Stimulated activated CD4-positive, alpha-beta T cell treated with anti-CD3 and anti-CD28 coated beads, Interleukin-15, amount 100 ng/mL, for 24 hours (primary cell): Measurements from ENCODE around the gene TNKS1BP1.
A peak's percentile ranks its signal among the peaks of the same experiment; 100 is the strongest.

Source experiments
- DNase-seq: peaks from one replicate; pipeline ENCODE4 v3.0.0-alpha.2; 2020

Gene TNKS1BP1

DNA sequence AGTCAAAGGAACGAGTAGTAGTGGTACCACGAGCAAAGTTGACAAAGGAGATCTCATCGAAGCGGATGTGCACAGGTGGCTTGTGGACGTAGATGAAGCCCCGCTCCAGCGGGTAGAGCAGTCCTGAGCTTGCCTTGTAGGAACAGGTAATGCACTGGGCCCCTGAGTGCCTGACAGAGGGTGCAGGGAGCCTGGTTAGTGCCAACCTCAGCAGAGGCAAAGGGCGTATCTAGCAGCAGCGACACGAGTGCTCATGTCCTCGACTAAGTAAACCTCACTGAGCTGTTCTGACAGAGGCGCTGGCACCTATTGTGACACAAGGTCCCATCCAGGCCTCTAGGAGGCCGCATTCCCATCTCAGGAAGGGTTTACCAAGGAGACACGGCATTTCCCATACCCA lies 7.0 kb upstream of the TNKS1BP1 start:
- DNase-seq, result no peak

DNA sequence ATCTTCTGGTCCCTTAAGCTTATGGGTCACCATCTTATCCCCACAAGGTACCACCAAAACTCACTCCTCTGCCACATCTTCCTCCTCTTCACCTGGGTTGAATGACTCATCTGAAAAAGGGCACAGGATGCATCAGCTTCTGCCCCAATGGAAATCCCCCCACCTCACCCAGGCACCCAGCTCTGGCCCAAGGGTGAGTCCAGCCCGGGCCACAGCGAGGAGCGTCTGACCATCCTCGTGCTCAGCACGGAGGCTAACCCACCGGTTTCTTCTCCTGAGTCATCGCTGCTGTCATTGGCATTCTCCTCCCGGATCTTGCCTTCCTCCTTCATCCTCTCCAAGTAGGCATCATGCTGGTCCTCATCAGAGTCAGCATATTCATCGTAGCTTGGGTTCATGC lies 5.3 kb upstream of the TNKS1BP1 start:
- peak; percentile 21 for DNase-seq

DNA sequence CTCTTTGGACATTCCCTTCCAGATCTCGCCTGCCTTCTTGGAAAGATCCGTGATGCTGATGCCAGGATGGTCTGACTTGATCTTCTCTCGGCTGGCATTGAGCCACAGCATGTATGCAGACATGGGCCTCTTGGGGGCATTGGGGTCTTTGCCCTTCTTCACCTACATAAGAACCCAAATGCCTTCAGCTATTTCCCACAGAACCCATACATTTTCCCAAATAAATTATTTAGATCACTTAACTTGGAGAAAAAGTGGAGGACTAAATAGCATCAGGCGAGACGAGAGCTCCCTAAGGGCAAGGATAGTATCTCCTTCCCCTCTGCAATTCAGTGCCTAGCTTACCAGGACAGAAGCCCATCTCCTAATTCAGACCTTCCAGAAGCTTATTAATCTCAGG lies 3.0 kb upstream of the TNKS1BP1 start:
- DNase-seq, result no peak

DNA sequence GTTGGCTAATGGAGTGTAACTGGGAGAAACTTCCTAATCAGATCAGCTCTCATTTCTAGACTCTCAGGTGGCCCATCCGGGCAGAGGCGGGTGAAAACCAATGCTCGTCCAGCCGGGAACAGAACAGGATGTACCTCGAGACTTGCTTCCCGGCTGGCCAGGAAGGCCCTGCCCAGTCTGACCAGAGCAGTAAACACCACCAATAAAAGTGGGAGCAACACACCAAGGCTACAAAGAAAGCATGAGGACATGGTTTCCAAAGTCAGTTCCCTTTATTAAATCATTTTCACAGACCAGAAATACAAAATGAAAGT lies 940 bp upstream of the TNKS1BP1 start:
- DNase-seq, result no peak

DNA sequence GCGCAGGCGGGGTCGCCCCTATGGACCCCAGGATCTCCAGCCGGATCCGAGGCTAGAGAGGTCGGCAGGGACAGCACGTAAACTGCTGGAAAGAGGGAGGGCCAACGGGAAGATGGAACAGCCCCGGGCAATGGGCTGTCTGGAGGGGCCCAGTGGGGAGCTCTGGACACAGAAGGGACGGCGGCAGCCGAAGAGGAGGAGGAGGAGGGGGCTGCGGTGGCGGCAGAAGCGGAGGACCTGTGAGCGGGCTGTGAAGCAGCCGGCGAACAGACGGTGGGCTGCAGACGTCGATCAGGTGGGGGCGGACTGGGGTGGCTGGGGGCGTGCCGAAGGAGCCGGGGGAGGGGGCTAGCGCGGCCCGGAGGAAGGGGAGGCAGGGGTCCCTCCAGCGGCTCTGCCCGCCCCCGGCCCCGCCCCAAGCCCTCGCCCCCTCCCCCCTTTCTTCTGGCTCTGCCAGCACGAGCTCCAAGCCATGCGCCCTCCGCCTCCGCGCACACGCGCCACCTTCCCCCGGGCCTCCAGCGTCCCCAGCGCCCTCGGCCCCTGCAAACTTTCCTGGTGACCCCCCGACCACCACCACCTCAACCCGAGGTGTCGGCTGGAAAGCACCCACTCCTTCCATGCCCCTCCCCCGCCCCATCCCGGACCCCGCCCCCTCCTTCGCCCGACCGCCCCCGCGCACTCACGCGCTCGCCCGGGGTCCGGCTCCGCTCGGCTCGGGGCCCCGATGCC lies 432 bp downstream of the TNKS1BP1 start:
- peak; percentile 44 for DNase-seq

DNA sequence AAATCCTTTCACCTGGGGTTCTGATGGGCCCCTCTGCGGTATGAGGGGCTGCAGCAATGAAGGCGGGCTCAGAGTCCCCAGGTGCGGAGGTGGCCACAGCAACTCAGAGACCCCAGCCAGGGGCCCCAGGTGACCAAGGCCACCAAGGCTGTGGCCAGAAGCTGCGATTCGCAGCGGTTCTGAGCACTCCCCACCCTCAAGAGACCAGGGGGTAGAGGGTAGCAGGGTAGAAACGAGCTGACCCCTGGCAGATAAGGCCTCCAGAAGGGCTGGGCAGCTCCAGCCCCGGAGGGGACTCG lies 948 bp downstream of the TNKS1BP1 start:
- DNase-seq, result no peak

DNA sequence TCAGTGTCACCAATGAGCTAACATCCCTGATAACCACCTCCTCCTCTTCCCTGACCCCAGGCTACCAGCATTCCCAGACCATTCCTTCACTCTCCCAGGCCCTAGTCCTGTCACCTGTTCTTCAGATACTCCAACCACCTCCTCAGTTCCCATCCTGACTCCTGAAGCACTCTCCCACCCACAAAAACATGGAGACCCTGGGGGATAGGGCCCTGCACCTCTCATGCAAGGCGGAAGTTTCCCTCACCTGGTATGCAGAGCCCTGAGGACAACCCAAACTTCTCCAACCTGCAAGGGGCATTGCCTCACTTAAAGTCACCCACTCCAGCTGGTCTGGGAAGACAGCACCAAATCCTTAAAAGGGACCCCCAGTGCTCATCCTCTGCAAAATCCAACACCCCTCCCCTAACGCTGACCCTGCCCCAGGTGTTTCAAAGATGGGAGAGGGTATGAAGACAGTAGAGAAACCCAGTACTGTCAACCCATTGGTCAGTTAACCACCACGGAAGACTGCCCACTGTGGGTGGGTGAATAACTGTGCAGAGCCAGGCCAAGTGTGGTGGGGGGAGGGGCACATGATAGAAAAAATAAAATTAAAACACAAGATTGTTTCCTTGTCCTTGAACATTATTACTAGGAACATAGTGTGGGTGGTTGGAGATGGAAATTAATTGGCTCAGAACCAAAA lies 1.4 kb downstream of the TNKS1BP1 start:
- no peak for DNase-seq

DNA sequence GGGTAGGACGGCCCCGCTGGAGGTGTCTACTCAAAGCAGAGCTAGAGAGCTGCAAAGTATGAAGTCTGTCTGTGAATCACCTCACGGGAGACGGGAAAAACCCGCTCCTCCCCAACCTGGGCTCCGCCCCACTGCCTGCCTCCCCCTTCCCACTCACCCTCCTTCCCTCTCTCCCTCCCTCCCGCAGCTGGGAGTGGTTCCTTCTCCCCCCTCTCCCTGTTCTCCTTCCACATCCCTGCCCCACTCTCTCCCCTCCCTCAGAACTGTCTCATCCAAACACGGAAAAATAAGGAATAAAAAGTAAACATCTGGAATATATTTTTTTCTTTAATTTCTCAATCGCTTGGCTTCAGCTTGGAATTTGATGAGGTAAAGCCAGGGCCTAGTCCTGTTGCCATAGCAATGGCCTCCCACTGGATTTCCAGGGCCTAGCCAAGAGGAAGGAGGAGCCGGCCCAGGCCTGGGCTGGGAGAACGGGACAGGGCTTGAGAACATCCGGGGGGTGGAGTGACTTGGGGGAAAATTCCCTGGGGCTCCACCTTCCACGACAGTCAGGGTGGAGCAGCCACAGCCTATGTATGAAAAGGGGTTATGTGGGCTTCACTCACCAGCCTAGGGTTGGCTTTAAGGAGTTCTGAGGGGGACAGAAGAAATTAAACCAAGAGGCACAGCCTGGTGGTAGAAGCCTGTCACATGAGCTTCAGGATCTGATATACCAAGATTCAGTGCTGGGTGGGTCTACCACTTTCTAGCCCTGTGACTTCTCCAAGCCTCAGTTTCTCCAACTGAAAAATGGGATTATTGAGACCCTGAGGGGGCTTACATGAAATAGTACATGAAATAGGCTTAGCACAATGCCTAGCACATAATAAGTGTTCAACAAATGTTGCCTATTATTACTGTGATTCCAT lies 2.2 kb downstream of the TNKS1BP1 start:
- peak; percentile 38 for DNase-seq

DNA sequence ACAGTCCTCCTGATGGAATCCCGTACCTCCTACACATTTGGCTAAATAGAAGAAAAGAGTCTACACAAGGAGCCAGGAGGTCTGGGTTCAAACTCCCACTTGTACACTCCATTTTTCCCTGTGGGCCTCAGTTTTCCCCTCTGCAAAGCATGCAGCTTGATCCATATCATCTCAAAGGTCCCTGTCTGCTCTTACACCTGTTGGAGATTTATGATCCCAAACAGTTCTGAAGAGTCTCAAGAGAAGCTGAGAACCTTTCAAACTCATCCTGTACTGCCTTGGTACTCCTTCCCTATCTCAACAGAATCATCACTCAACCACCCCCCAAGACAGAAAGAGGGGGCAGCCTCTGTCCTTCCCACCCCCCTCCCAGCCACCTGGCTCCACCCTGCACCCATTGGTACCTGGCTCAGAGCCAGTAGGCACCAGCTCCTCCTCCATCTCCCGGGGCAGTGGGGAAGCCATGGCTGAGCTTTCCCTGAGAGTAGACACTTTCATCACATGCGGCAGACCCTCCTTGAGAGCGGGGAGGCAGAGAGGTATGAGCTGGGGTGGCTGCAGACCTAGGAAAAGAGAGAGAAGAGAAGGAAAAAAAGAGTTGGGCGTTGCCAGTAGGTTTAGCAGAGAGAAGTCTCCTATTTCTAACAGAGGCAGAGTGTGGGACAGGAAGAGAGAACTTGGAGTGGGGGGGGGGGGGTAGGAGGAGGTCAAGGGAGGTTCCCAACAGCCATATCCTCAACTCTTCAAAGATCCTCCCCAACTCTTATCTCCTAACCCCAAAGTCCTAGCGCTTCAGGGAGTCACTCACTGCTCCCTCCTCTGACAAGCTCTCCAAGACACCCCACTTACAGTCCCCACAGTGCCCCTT lies 3.1 kb downstream of the TNKS1BP1 start:
- DNase-seq, result no peak

DNA sequence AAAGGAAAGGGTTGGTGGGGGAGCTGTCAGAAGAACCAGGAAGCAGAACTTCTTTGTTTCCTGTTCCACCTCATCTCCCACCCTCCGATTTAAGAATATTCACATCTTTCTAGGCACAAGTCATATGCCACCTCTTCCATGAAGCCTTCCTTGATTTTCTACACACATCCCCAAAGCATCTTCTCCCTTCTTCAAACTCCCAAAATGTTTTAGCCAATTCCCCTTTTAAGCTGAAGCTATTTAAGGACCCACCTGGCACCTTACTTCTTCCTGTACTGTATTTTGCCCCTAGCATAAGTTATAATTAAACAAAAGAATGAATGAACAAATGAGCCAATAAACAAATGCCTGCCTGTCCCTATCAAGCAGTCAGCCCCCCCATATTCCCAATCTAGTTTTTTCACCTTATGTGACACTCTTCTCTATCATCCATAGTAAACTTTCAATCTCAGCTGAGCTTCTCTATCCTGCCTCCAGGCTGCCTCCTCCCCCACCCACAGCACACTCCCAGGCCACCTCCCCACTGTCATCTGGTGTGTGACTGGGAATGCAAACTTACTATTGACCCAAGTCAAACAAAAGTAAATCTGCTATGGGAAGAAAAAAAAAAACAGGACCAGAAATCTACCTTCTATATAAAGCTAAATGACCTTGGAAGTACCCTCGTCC lies 3.9 kb downstream of the TNKS1BP1 start:
- no peak for DNase-seq

DNA sequence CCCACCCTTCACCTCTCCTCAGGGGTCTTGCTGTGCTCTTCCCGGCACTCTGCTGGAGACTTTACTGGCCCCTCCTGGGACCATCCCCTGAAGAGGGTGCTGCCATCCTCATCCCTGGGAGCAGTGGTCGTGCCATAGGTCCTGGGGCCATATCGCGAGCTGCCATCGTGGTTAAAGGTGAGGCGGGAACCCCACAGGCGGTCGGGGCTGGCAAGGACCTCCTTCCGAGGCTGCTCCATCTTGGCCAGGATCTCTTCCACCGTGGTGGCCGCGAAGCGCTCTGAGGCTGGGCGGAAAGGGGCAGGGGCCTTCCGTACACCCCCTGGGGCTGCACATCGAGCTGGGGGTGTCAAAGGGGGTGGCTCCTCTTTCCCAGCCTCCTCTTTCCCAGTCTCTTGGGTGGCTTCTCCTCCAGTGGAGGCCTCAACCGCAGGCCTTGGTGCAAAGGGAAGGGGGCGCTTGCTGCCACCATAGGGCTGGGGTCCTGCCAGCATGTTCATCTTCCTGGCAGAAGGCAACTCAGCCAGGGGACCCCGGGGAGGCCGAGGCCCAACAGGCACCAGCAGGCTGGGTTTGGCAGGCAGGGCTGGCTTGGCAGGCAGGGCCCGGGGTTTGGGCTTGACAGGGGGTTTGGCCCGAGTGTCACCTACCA lies 4.6 kb downstream of the TNKS1BP1 start:
- DNase-seq, result no peak

DNA sequence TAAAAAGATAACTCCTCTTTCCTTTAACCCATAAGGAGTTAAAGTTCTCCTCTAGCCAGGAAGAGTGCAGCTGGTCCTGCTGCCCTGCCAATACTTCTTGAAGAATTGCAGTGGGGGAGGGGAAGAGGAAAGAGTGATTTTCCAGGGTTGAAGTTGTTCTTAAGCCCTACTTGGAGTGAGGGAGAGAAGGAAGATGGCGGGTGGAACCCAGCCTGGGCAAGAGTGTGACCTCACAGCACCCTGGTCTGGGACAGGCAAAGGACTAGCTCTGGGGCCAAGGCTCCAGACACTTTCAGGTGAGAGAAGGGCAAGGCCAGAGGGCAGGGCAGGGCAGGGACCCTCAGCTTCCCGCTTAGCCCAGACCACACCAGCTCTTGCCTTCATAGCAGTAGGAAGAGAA lies 6.6 kb downstream of the TNKS1BP1 start:
- no peak for DNase-seq

DNA sequence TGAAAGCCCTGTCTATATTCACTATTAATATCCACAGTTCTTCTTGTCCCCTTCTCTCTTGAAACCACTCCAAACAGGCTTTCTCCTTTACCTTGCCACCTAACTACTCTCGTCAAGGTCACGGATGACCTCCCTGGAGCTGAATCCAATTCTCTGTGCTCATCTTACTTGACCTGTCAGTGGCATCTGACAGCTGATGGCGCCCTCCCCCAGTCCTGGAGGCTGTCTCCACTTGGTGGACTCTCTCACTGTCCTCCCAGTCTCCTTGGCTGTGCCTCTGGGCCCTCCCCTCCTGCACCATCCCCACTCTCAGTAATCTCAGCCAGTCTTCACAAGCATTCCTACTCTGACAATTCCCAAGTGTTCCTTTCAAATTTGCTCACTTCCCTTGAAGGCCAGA lies 8.7 kb downstream of the TNKS1BP1 start:
- DNase-seq, result no peak

DNA sequence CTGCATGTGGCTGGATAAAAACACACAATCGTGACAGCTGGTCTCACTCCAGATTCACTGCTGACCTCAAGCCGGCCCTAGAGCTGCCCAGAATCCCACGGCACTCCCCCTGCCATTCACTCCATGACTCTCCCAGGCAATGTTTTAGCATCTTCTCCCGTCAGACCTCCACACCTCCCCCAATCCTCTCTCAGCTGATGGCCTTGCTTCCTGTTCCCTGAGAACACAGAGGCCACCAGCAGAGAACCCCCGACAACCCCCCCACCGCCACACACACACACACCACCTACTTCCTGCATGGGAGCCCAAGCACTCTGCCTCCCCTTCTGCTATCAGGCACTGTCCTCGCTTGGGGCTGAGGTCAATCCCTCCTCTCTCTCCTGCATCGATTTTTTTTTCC lies 9.3 kb downstream of the TNKS1BP1 start:
- no peak for DNase-seq

DNA sequence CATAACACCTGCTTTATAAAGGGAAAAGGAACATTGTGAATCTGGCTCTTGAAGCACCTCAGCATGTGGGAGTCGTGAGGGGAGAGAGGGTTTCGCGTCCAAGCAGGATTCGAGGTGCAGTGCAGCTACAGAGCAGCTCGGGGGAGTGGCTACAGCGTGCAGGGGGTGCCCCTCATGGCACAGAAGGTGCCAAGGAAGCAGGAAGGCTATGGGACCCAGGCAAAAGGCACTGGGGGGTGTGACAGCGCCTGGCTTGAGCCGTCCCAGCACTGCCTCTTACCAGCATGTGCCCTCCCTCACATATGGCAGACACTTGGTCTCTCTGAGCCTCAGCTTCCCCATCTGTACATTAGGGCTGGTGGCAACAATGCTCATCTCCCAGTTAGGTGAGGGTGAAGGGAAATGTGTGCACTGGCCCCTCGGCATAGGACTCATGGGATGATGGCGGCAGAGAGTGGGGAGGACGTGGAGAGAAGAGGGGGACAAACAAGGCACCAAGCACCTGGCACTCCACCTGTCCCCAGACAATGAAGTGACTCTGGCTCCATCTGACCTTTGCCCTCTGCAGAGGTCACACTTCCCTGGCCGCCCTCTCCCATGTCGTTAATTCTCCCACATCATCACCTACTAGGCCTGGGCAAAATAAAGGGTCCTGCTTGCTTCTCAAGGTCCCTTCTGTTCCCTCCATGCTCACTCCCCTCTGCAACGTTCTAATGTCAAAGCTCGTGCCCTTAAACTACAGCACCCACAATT lies 10.4 kb downstream of the TNKS1BP1 start:
- no peak for DNase-seq

DNA sequence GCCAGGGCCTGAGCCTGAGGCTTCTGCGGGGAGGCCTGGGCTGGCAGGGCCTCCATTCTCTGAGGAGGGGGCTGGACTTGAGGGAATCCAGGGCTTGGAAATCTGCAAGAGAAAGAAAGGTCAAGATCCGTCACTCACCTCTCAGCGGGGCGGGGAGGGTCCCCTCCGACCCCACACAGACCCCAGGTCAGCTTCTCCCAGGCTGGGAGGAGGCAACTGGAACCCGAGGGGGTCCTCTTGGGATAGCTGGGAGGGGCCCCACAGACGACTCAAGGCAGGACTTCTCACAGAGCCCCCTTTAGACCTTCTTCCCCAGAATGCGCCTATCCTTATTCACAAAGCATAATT lies 11.0 kb downstream of the TNKS1BP1 start:
- DNase-seq, result no peak

DNA sequence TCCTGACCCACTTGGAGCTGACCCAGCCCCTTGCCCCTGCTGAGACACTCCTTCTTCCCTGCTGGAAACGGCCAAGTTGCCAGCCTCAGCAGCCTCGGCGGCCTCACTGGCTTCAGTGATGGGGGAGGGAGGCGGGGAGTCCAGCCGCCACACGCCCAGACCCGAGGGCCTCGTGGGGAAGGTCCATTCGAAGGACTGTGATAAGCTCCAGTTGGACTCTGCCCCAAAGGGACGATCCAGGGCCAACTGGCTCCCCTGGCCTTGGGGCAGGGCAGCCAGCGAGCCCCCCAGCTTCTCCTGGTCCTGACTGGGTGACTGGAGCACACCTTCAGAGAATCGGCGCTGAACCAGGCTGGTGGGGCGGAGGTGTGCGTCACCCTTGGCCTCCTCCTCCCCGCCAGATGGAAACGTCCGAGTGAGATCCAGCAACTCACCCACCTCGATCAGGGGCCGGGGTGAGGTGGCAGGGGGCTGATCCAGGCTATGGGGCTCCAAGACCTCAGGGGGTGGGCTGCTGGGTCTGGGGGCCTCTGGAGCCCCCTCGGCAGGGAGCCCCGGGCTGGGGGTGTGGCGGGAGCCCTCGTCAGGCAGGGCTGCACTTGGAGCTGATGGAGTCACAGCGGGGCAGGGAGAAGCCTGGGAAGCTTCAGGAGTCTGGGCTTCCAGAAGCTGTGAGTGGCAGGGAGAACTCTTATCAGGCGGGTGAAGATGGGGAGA lies 11.5 kb downstream of the TNKS1BP1 start:
- DNase-seq, result no peak

DNA sequence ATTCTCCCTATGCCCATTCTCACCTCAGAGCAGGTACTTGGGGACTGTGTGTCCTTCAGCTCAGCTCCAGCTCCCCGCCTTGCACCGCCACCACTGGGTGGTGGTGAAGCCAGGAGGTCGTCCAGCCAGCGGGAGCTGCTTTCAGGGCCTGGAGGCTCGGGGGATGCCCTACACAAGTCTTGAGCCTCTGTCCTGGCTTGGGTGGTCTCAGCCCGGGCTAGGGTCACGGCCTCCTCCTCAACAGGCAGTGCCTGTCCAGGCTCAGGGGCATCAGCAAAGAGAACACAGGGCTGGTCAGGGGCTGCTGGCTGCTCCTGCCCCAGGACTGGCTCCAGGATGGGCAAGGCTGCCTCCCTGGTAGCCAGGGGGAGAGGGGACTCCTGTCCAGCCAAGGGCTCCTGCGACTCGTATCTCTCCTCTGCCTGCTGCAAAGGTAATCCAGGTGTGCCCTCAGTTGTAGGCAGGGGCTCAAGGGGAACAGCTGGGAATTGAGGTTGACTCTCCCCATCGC lies 12.2 kb downstream of the TNKS1BP1 start:
- DNase-seq, result no peak

DNA sequence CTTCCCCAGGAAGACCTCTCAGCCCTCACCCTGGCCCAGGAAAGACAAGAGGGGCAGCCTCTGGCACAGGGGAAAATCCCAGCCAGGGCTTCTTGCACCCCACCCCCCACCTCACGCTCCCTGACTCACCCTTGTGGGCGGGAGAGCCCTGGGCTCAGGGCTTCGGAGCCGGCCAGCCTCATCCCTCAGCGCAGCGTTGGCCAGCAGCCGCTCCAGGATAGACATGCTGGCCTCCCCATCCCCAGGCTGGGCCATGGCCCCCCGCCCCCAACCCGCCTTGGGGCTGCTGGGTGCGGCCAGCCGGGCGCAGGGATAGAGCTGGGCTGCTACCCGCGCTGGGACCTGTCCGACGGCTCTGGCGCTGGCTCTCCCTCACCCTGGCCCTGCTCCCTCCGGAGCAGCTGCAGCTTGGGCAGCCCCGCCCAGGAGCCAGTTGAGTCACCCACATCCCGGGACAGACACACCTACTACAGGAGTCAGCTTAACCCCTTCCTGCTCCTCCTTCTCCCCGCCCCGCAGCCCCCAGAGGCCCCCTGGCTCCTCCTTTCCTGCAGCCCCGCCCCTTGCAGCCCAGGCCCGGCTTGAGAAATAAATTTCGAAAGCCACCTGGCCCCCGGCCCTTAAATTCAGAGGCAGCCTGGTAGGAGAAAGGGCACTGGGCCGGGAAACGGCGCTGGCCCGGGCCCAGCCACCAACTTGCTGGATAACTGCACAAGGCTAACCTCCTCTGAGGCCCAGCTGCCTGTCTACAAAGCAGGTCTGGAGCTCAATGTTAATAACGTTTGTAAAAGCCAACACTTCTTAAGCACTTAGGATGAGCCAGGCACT lies 13.4 kb downstream of the TNKS1BP1 start:
- peak; percentile 89 for DNase-seq
